ENCODE results near the gene WSB2. TPM values are rescaled to one million over a fixed set of nuclear protein-coding genes. Genes with fewer than 3 reads are reported as not detected.
"Not testable (repeated sequence)": the region's sequence is repeated elsewhere in the genome, so short reads cannot be mapped to it uniquely, and the experiment has no call there.

WSB2 gene
- total RNA-seq, 1 donor from 2014 or later = 84.2 TPM

DNA sequence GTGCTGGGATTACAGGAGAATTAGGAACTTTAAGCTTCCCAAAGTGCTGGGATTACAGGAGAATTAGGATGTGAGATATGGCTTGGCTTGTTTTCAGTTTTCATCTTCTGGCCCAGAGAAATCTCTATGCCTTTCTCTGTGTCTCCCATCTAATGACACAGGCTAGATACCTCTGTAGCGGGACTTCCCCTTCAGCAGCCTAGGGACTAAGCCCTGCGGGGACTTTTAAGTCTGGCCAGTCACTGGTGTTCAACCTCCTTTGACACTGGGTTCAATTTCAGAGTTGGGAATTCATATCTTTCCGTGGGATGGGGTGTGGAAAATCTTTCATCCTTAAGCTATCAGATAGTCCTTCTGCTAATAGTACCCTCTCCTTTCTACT lies 38.3 kb downstream of the WSB2 start:
- intact Hi-C loops (cut with micrococcal nuclease) = no loop called here
- H3K27me3 Mint-ChIP-seq (ENCODE audit: low read depth) = no peaks in the 10 kb centered on the region
- H3K4me1 Mint-ChIP-seq (ENCODE audit: low read depth) = peaks cover 10% of the 10 kb centered on the region
- H3K36me3 Mint-ChIP-seq (ENCODE audit: low read depth) = peaks cover 83% of the 10 kb centered on the region
- no peaks in the 10 kb centered on the region for H3K9me3 Mint-ChIP-seq
- H3K27ac Mint-ChIP-seq = no peak overlapping the region
- DNase-seq (ENCODE audit: low spot score) = no peak
- no peak overlapping the region for H3K4me3 Mint-ChIP-seq (ENCODE audit: low read depth)

DNA sequence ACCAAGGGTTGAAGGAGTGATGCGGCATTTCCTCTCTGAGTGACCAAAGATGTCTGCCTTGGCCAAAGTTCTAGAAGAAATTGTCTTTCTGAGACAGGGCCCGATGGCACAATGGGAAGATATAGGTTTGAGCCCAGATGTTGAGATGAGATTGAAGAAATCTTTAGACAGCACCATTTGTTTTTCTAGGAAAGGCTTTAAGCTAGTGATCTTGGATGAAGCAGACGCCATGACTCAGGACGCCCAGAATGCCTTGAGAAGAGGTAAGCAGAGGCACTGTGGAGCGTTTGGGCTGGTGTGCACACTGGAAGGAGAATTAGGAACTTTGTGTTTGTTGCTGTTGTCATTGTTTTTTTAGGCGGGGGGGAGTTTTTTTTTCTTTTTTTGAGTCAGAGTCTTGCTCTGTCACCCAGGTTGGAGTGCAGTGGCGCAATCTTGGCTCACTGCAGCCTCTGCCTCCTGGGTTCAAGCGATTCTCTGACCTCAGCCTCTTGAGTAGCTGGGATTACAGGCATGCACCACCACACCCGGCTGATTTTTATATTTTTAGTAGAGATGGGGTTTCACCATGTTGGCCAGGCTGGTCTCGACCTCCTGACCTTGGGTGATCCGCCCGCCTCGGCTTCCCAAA lies 38.8 kb downstream of the WSB2 start:
- intact Hi-C loops (cut with micrococcal nuclease); DNase-seq (ENCODE audit: low spot score); H3K27me3 Mint-ChIP-seq (ENCODE audit: low read depth); H3K9me3 Mint-ChIP-seq; H3K4me3 Mint-ChIP-seq (ENCODE audit: low read depth): not testable (repeated sequence)
- Mint-ChIP-seq H3K27ac (peak overlapping the region; percentile 30), H3K36me3 (ENCODE audit: low read depth) (peaks cover 78% of the 10 kb centered on the region), H3K4me1 (ENCODE audit: low read depth) (peaks cover 10% of the 10 kb centered on the region)

DNA sequence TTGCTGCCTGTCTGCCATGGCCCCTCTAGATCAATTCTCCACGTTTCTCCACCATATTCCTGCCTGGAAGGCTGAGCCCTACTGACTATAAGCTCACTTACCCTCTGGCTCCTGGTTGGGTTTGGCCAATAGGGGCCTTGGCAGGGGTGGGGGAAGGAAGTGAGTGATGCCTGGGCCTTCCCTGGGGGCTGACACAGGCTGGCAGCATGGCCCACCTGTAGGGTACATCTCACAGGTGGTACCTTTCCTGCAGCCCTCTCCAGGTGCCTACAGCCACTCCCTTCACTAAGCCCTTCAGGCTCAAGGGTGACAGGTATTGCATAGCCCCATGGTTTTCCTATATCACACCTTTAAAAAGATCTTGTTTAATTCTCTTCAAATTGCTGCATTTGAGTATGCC lies 40.9 kb downstream of the WSB2 start:
- no peaks in the 10 kb centered on the region for H3K9me3 Mint-ChIP-seq
- H3K4me3 Mint-ChIP-seq (ENCODE audit: low read depth) = no peak overlapping the region
- DNase-seq (ENCODE audit: low spot score) = no peak
- no peaks in the 10 kb centered on the region for H3K27me3 Mint-ChIP-seq (ENCODE audit: low read depth)
- intact Hi-C loops (cut with micrococcal nuclease) = no loop called here
- H3K4me1 Mint-ChIP-seq (ENCODE audit: low read depth) = peaks cover 16% of the 10 kb centered on the region
- no peak overlapping the region for H3K27ac Mint-ChIP-seq
- peaks cover 59% of the 10 kb centered on the region for H3K36me3 Mint-ChIP-seq (ENCODE audit: low read depth)

DNA sequence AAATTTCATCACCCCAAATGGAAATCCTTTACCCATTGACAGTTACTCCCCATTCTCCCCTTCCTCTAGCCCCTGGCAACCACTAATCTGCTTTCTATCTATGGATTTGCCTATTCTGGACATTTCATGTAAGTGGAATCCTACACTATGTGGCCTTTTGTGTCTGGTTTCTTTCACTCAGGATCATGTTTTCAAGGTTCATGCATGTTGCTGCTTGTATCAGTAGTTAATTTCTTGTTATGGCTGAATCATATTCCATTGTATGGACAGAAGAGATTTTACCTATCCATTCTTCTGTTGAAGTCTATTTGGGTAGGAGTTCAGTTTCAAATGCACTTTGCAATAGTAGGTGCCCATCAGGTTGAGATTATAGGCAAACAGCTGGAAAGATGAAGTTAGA lies 43.1 kb downstream of the WSB2 start:
- DNase-seq (ENCODE audit: low spot score) = no peak
- intact Hi-C loops (cut with micrococcal nuclease) = loop anchor here (2.0 kb wide), 2 partner anchors 35 to 359 kb away; partner anchors contain the start of gene SUDS3
- Mint-ChIP-seq H3K36me3 (ENCODE audit: low read depth) (peaks cover 45% of the 10 kb centered on the region), H3K27ac (peak overlapping the region; percentile 40), H3K9me3 (peaks cover 4% of the 10 kb centered on the region), H3K4me1 (ENCODE audit: low read depth) (peaks cover 16% of the 10 kb centered on the region), H3K4me3 (ENCODE audit: low read depth) (peak overlapping the region; percentile 88), H3K27me3 (ENCODE audit: low read depth) (peaks cover 2% of the 10 kb centered on the region)

DNA sequence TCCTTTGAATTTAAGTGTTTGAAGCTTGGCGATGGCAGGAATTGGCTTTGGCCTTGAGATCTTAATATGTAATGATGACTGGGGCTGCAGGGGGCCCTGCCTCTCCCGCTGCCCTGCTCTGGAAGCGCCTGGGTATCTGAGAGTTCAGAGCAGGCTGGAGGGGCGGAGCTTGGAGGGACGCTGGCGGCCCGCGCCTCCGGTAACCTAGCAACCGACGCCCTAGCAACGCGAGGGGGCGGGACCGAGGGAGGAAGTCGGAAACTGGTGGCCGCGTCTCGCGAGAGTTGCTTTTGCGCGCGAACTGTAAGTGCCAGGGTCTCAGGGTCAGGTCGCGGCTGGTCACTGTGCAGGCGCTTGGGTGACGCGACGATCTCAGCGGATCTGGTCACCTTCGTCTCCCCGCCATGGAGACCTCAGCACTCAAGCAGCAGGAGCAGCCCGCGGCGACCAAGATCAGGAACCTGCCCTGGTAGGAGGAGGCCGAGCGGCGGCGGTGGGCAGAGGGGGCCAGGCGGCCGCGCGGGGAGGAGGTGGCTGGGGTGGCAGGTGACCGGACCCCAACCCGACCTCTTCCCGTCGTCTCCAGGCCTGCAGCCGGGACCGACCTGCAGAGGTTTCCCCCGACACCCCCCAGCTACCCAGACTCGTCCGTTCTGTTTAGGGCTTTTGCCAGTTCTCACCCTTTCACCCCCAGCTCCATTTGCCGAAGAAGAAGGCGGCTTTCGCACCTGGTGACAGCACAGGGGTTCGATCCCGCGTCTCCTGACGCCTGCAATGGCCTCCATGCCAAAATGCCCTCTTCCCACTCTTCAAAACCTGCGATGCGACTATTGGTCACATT lies 44.3 kb downstream of the WSB2 start, which contains the start of gene RFC5:
Gene RFC5 (plus strand): TSS at position 280 of the 841 bp plus-strand sequence. CDS start 125 bp downstream, at position 405.
- Mint-ChIP-seq H3K36me3 (ENCODE audit: low read depth) (peaks cover 33% of the 10 kb centered on the region), H3K4me3 (ENCODE audit: low read depth) (peak within 1 kb of the TSS; percentile 88), H3K4me1 (ENCODE audit: low read depth) (peaks cover 16% of the 10 kb centered on the region), H3K27ac (peak within 1 kb of the TSS; percentile 88), H3K27me3 (ENCODE audit: low read depth) (peaks cover 2% of the 10 kb centered on the region), H3K9me3 (peaks cover 4% of the 10 kb centered on the region)
- intact Hi-C loops (cut with micrococcal nuclease) = loop anchor here (1.0 to 2.0 kb wide), 4 partner anchors 19 to 360 kb away; partner anchors contain the start of gene SUDS3
- peak; percentile 95 for DNase-seq (ENCODE audit: low spot score)

DNA sequence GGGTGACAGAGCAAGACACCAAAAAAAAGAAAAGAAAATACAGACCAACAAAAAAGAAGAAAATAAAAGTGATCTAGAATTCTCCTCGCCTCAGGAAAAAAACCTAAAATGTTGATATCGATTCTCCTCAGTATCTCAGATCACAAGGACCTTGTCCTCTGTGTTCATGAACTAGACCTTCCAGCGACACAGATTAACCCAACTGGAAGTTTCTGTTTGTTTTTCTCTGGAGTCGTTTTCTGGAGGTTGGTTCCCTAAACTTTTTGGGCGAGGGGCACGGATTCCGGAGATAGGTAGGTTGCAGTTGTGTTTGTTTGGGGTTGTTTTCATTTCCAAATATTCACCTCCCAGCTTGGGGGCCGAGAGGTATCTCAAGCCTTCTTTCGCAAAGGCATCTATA lies 45.0 kb downstream of the WSB2 start:
- DNase-seq (ENCODE audit: low spot score) = no peak
- Mint-ChIP-seq H3K4me1 (ENCODE audit: low read depth) (peaks cover 16% of the 10 kb centered on the region), H3K4me3 (ENCODE audit: low read depth) (no peak overlapping the region), H3K9me3 (peaks cover 4% of the 10 kb centered on the region), H3K27me3 (ENCODE audit: low read depth) (peaks cover 2% of the 10 kb centered on the region), H3K27ac (no peak overlapping the region), H3K36me3 (ENCODE audit: low read depth) (peaks cover 27% of the 10 kb centered on the region)
- intact Hi-C loops (cut with micrococcal nuclease) = loop anchor here (1.0 to 2.0 kb wide), 4 partner anchors 19 to 361 kb away; partner anchors contain the start of gene SUDS3

DNA sequence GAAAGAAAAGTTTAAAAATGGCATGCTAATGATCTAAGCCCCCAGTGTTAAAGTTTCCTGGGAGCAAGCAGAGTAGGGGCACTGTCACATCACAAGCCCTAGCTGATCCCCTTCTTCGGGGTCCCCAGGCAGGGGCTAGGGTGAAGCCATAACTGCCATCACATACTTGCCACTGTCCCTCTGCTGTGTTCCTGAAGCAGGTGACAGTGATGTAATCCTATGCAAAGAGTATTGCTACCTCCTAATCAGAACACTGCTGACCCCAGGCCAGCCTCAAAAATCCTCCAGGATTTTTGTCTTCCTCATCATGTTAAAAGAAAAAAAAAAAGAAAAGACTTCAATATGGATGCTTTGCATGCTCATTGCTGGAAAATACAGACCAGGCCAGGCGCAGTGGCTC lies 45.7 kb downstream of the WSB2 start:
- Mint-ChIP-seq H3K36me3 (ENCODE audit: low read depth) (peaks cover 21% of the 10 kb centered on the region), H3K4me3 (ENCODE audit: low read depth) (no peak overlapping the region), H3K9me3 (peaks cover 4% of the 10 kb centered on the region), H3K27ac (no peak overlapping the region), H3K4me1 (ENCODE audit: low read depth) (peaks cover 16% of the 10 kb centered on the region), H3K27me3 (ENCODE audit: low read depth) (peaks cover 2% of the 10 kb centered on the region)
- DNase-seq (ENCODE audit: low spot score) = no peak
- intact Hi-C loops (cut with micrococcal nuclease) = no loop called here

DNA sequence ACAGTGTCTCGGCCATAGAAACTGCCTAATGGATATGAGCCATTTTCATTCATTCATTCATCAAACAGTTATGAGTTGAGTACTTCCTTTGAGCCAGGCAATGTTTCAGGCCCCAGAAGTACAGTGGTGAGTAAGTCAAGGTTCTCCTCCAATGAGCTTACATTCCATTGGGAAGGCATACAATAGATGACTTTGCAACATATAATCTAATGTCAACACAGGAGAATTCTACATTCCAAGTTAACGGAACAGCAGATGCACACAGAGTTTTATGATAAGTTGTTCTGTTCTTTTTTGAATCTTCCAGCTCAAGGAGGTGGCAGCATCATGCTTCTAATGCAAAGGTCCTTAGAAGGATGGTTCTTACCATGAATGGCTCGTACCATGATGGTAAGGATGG lies 47.7 kb downstream of the WSB2 start:
- DNase-seq (ENCODE audit: low spot score) = no peak
- H3K4me1 Mint-ChIP-seq (ENCODE audit: low read depth) = peaks cover 12% of the 10 kb centered on the region
- peaks cover 2% of the 10 kb centered on the region for H3K27me3 Mint-ChIP-seq (ENCODE audit: low read depth)
- H3K9me3 Mint-ChIP-seq = peaks cover 4% of the 10 kb centered on the region
- no peak overlapping the region for H3K4me3 Mint-ChIP-seq (ENCODE audit: low read depth)
- H3K36me3 Mint-ChIP-seq (ENCODE audit: low read depth) = peaks cover 6% of the 10 kb centered on the region
- intact Hi-C loops (cut with micrococcal nuclease) = no loop called here
- no peak overlapping the region for H3K27ac Mint-ChIP-seq

DNA sequence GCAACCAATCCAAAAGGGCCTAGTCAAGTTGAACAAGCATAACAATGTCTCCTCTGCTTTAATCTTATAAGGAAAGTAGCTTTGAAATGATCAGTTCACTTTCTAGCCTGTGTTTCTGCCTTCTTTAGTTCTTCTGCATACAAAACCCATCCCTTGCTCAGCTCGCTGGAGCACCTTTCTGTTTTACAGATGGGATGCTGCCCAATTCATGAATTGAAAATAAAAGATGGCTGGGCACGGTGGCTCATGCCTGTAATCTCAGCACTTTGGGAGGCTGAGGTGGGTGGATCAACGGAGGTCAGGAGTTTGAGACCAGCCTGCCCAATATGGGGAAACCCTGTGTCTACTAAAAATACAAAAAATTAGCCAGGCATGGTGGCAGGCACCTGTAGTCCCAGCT lies 49.0 kb downstream of the WSB2 start:
- H3K27me3 Mint-ChIP-seq (ENCODE audit: low read depth) = peaks cover 2% of the 10 kb centered on the region
- peaks cover 4% of the 10 kb centered on the region for H3K9me3 Mint-ChIP-seq
- H3K36me3 Mint-ChIP-seq (ENCODE audit: low read depth) = no peaks in the 10 kb centered on the region
- no peak overlapping the region for H3K27ac Mint-ChIP-seq
- intact Hi-C loops (cut with micrococcal nuclease) = no loop called here
- no peak overlapping the region for H3K4me3 Mint-ChIP-seq (ENCODE audit: low read depth)
- DNase-seq (ENCODE audit: low spot score) = no peak
- H3K4me1 Mint-ChIP-seq (ENCODE audit: low read depth) = peaks cover 6% of the 10 kb centered on the region

DNA sequence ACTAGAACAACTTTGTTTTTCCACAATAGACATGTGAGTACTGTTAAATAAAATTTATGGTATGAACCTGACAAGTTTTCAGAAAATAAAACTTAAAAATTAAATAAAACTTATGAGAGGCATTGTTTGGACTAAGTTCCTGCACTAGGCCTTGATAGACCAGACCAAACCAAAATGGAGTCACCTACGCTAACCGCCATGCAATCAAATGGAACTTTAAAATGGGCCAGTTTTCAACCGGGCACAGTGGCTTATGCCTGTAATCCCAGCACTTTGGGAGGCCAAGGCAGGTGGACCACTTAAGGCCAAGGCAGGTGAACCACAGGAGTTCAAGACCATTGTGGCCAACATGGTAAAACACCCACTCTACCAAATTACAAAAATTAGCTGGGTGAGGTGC lies 49.6 kb downstream of the WSB2 start:
- no peak for DNase-seq (ENCODE audit: low spot score)
- Mint-ChIP-seq H3K27me3 (ENCODE audit: low read depth) (peaks cover 2% of the 10 kb centered on the region), H3K4me1 (ENCODE audit: low read depth) (peaks cover 6% of the 10 kb centered on the region), H3K36me3 (ENCODE audit: low read depth) (no peaks in the 10 kb centered on the region), H3K4me3 (ENCODE audit: low read depth) (no peak overlapping the region), H3K27ac (no peak overlapping the region), H3K9me3 (peaks cover 4% of the 10 kb centered on the region)
- intact Hi-C loops (cut with micrococcal nuclease) = no loop called here

DNA sequence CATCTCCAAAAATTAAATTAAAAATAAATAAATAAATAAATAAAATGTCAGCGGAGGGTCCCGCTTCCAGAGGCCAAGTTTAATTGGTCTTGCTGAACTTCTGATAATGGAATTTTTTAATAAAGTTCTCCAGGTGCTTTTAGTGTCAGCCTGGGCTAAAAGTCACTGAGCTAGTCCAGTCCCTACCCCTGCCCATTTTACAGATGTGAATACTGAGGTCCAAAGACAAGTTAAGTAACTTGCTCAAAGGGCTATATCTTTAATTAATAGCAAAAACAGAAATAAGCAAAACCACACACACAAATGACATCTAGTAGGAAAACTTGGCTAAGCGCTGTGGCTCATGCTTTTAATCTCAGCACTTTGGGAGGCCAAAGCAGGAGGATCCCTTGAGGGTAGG lies 50.1 kb downstream of the WSB2 start:
- no peak for DNase-seq (ENCODE audit: low spot score)
- H3K4me3 Mint-ChIP-seq (ENCODE audit: low read depth) = no peak overlapping the region
- intact Hi-C loops (cut with micrococcal nuclease) = no loop called here
- no peak overlapping the region for H3K27ac Mint-ChIP-seq
- peaks cover 4% of the 10 kb centered on the region for H3K9me3 Mint-ChIP-seq
- peaks cover 2% of the 10 kb centered on the region for H3K27me3 Mint-ChIP-seq (ENCODE audit: low read depth)
- H3K36me3 Mint-ChIP-seq (ENCODE audit: low read depth) = no peaks in the 10 kb centered on the region
- peaks cover under 1% of the 10 kb centered on the region for H3K4me1 Mint-ChIP-seq (ENCODE audit: low read depth)

DNA sequence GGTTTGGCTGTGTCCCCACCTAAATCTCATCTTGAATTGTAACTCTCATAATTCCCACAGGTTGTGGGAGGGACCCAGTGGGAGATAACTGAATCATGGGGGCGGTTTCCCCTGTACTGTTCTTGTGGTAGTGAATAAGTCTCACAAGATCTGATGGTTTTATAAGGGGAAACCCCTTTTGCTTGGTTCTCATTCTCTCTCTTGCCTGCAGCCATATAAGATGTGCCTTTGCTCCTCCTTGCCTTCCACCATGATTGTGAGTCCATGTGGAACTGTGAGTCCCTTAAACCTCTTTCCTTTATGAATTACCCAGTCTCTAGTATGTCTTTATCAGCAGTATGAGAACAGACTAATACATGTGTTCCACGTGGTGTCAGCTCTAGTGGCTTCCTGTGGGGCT lies 61.2 kb downstream of the WSB2 start:
- H3K9me3 Mint-ChIP-seq = peaks cover 13% of the 10 kb centered on the region
- DNase-seq (ENCODE audit: low spot score); H3K27ac Mint-ChIP-seq; H3K4me3 Mint-ChIP-seq (ENCODE audit: low read depth); H3K4me1 Mint-ChIP-seq (ENCODE audit: low read depth); H3K27me3 Mint-ChIP-seq (ENCODE audit: low read depth); H3K36me3 Mint-ChIP-seq (ENCODE audit: low read depth); intact Hi-C loops (cut with micrococcal nuclease): not testable (repeated sequence)

DNA sequence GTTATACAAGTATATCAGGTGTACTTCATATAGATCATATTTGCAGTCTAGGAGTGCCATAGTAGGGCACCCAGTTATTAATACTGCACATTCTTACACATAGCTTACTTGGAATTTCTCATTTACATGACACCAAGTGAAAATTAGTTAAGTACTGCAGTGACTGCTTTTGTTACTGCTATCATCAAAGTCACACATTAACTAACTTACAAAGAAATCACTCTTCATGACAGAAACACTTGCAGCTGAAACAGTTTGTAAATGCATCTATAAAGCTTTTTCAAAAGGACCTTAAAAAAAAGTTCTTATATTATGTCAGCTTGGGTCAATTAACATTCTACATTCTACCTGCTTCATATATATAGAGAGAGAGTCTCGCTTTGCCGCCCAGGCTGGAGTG lies 62.3 kb downstream of the WSB2 start:
- H3K4me1 Mint-ChIP-seq (ENCODE audit: low read depth) = peaks cover 5% of the 10 kb centered on the region
- no peak overlapping the region for H3K27ac Mint-ChIP-seq
- H3K36me3 Mint-ChIP-seq (ENCODE audit: low read depth) = no peaks in the 10 kb centered on the region
- intact Hi-C loops (cut with micrococcal nuclease) = no loop called here
- H3K9me3 Mint-ChIP-seq = peaks cover 18% of the 10 kb centered on the region
- H3K27me3 Mint-ChIP-seq (ENCODE audit: low read depth) = peaks cover 2% of the 10 kb centered on the region
- no peak overlapping the region for H3K4me3 Mint-ChIP-seq (ENCODE audit: low read depth)
- no peak for DNase-seq (ENCODE audit: low spot score)

Measured in activated T-helper 2 cell treated with anti-CD3 and anti-CD28 coated beads, Interferon-gamma antibody, Interleukin-2, Interleukin-4, amounts not matched to agents 10 μg/mL and 5 μg/mL and 100 μg/mL, durations not matched to agents 14 hours and 24 hours and 36 hours (primary cell).